ENCODE data around the gene RPS23.

The RPS23 gene

GRCh38 chr5:82285206-82285605 is 7.1 kb upstream of the RPS23 start:
- POLR2A ChIA-PET, result no interaction called here
- CTCF ChIA-PET, result interaction anchor here (0.9 to 1.5 kb wide), 2 partner anchors 26 to 29 kb away, joined by 3 read pairs; no protein-coding TSS in a partner anchor
- no peak for TF ChIP-seq CTCF (IDR thresholded peaks at IDR 0.05; ENCODE audit: control extremely low read depth, extremely low read depth, low read depth, missing control alignments)
- no peak for DNase-seq (ENCODE audit: extremely low spot score)

GRCh38 chr5:82283893-82284292 is 5.7 kb upstream of the RPS23 start:
- POLR2A ChIA-PET, result no interaction called here
- DNase-seq (ENCODE audit: extremely low spot score), result no peak
- TF ChIP-seq CTCF (IDR thresholded peaks at IDR 0.05; ENCODE audit: control extremely low read depth, extremely low read depth, low read depth, missing control alignments), result no peak
- CTCF ChIA-PET, result interaction anchor here (1.0 to 1.2 kb wide), 2 partner anchors 8 to 9 kb away, joined by 3 to 5 read pairs; no protein-coding TSS in a partner anchor

- no peak for TF ChIP-seq CTCF (IDR thresholded peaks at IDR 0.05; ENCODE audit: control extremely low read depth, extremely low read depth, low read depth, missing control alignments)
- ChIA-PET POLR2A (interaction anchor here (0.5 to 1.1 kb wide), 6 partner anchors 9 to 1398 kb away, joined by 3 to 8 read pairs (median 5); no protein-coding TSS in a partner anchor), CTCF (interaction anchor here (0.8 to 1.5 kb wide), 2 partner anchors 20 to 21 kb away, joined by 3 to 4 read pairs; no protein-coding TSS in a partner anchor)
- no peak for DNase-seq (ENCODE audit: extremely low spot score)
Measured at GRCh38 chr5:82278711-82279370, 687 bp upstream of the RPS23 start.

GRCh38 chr5:82277613-82277986 is 554 bp downstream of the RPS23 start:
- TF ChIP-seq CTCF (IDR thresholded peaks at IDR 0.05; ENCODE audit: control extremely low read depth, extremely low read depth, low read depth, missing control alignments), result no peak
- POLR2A ChIA-PET, result no interaction called here
- CTCF ChIA-PET, result interaction anchor here (1.0 kb wide), 1 partner anchor 52 kb away, joined by 3 read pairs; no protein-coding TSS in a partner anchor
- no peak for DNase-seq (ENCODE audit: extremely low spot score)

- TF ChIP-seq CTCF (IDR thresholded peaks at IDR 0.05; ENCODE audit: control extremely low read depth, extremely low read depth, low read depth, missing control alignments), result no peak
- ChIA-PET POLR2A (no interaction called here), CTCF (interaction anchor here (1.0 kb wide), 1 partner anchor 52 kb away, joined by 3 read pairs; no protein-coding TSS in a partner anchor)
- DNase-seq (ENCODE audit: extremely low spot score), result no peak
Measured at GRCh38 chr5:82276800-82277612, 1.1 kb downstream of the RPS23 start.

- TF ChIP-seq CTCF (IDR thresholded peaks at IDR 0.05; ENCODE audit: control extremely low read depth, extremely low read depth, low read depth, missing control alignments), result no peak
- ChIA-PET POLR2A (no interaction called here), CTCF (interaction anchor here (0.8 to 1.3 kb wide), 4 partner anchors 8 to 50 kb away, joined by 3 to 4 read pairs (median 3); no protein-coding TSS in a partner anchor)
- no peak for DNase-seq (ENCODE audit: extremely low spot score)
Measured at GRCh38 chr5:82275216-82275664, 2.9 kb downstream of the RPS23 start.

Data from GM10248 (cell line).